ENCODE results near the gene SLC39A7.

SLC39A7 gene, protein sequence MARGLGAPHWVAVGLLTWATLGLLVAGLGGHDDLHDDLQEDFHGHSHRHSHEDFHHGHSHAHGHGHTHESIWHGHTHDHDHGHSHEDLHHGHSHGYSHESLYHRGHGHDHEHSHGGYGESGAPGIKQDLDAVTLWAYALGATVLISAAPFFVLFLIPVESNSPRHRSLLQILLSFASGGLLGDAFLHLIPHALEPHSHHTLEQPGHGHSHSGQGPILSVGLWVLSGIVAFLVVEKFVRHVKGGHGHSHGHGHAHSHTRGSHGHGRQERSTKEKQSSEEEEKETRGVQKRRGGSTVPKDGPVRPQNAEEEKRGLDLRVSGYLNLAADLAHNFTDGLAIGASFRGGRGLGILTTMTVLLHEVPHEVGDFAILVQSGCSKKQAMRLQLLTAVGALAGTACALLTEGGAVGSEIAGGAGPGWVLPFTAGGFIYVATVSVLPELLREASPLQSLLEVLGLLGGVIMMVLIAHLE

DNA sequence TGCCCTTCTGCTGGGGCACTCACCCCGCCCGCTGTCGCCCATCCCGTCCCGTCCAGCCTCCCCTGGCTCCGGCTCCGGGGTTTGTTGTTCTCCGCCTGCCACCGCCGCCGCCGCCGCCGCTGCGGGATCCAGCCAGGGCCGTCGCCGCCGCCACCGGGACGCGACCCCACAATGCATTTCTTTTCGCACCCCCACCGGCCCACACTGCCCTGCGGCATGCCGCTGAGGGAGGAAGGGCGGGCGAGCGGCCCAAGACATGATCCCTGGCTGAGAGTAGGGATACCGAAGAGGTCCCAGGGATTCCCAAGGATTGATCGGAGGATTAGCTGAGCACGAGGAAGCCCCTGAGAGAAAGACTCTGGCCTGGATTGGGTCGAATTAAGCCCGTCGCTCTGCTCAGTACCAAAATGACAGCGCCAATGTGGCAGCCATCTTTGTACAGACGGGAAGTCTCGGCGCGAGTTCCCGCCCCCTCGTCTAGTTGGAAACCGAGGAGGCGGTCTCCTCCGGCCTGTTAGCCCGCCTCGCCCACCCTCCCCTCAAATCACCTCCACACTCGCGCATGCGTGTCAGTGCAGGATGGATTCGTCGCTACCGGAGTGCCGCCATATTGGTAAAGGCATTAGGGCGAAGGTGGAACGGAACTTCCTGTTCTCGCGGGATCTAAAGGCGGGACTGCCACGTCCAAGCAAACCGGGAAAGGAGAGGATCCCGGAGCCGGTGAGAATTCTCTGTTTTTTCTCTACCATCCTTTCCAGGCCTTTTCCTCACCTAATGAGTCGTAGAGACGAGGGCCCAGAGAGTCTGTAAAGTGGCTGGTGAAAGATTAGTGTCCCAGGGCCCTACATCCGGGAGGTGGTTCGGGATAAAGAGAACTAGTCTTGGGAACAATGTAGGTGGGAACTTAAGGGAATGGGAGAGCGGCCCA lies at the start of gene SLC39A7, which contains the start of gene RXRB:
Gene SLC39A7, plus strand, starts transcription at position 649 of the 928 bp plus-strand sequence. CDS start 379 bp downstream, outside the sequence.
Gene RXRB, minus strand, starts transcription at position 447 of the 928 bp plus-strand sequence. Its CDS starts 189 bp downstream, at position 258.
- DNase-seq (ENCODE audit: low read depth), result peak; percentile 99

DNA sequence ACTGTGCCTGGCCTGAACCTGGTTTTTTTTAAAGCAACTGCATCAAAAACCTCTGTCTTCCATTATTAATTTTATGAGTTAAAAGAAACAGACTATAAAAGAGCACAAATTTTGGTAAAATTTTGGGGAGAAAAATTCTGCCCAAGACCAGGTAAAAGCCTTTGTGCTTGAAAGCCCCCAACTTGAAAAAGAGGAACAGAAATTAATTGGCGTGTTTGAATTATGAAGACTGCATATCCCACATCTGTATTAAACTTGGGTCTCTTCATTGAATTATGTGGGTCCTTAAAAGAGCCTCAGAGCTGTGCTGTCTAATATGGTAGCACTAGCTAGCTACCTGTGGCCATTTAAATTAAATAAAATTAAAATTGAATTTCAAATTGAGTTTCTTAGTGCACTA lies 49.6 kb upstream of the SLC39A7 start:
- DNase-seq (ENCODE audit: low read depth), result no peak

DNA sequence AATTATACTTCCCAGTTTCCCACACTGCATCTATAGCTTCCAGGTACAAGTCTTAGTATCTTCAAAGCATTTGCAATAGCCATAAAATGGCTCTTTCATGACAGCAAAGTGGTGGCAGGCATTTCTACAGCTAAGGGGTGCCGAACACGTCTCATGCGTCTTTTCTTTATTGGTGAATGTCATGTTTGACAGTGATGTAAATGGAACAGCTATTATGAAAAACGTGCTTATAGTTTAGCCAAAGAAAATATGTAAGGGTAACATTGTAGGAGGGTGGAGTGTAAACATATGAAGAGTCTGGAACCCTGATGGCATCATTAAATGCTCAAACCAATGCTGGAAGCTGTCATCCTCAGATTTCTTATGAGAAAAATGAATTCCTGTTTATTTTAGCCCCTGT lies 46.3 kb upstream of the SLC39A7 start:
- DNase-seq (ENCODE audit: low read depth), result no peak

DNA sequence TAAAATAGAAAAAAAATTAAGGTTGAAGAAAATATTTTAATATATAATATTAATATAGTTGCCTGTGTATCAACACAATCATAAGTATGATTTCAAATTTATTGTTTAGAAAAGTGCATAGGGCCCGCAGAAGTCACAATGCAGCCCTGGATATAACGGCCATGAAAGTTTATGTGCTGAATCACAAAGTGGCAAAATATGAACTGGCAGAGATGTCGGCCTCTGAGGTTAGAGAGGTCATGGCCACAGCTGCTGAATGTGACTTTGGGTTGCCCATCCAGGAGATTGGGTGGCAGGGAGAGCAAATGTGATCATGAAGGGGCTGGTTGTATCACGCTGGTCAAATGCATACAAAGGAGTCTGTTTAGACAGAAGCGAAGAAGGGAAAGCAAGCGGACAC lies 44.1 kb upstream of the SLC39A7 start:
- DNase-seq (ENCODE audit: low read depth), result no peak

DNA sequence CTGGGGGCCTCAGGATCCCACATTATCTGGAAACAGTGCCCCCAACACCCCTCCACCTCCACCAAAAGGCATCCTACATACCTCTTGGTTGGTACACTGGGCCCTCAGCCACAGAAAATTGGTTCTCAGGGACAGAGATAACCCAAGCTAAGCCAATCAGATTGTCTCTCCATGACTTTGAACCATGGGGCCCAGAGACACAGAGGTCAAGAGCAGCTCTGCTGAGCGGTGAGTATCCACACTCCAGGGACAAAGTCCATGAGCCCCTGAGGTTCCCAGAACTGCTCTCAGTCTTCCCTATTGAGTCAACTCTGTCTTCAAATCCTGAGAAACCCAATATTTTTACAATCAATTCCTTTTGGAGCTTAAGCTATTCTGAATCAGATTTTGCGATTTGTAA lies 43.7 kb upstream of the SLC39A7 start:
- DNase-seq (ENCODE audit: low read depth), result no peak

DNA sequence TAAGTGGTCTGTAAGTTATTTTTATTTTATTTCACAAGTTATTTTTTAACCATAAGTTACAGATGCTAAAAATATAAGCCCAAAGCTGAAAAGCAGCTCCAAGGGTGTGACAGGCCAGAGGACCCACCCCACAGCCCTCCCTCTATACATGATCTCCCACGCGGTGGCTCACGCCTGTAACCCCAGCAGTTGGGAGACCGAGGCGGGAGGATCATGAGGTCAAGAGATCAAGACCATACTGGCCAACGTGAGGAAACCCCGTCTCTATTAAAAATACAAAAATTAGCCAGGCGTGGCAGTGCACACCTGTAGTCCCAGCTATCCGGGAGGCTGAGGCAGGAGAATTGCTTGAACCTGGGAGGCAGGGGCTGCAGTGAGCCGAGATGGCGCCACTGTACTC lies 40.6 kb upstream of the SLC39A7 start:
- DNase-seq (ENCODE audit: low read depth), result no peak

DNA sequence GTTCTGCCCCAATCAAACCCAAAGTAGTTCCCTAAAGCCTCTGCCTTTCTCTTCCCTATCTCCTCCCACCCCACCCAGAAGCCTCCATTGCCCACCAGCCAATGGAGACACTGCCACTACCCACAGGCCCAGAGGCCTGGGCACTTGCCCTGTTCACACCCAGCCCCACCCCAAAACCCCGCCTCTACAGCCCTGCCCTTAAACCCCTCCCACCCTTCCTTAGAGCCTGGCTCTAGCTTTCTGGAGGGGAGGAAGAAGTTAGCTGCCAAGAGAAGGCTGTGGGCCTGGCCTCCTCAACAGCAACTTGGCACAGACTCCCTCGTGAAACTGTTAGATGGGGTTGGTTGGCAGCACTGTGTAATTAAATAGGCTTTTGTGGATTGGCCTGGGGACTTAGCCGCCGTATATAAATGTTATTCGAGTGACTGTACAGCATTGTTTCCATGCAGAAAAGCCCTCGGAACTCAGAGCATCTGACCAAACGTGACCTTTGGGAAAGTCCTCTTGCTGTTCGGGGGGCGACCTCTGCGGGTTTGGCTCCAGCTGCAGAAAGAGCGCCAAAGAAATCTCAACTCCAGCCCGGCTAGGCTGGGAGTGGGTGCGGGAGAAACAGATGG lies 39.8 kb upstream of the SLC39A7 start:
- DNase-seq (ENCODE audit: low read depth), result no peak

DNA sequence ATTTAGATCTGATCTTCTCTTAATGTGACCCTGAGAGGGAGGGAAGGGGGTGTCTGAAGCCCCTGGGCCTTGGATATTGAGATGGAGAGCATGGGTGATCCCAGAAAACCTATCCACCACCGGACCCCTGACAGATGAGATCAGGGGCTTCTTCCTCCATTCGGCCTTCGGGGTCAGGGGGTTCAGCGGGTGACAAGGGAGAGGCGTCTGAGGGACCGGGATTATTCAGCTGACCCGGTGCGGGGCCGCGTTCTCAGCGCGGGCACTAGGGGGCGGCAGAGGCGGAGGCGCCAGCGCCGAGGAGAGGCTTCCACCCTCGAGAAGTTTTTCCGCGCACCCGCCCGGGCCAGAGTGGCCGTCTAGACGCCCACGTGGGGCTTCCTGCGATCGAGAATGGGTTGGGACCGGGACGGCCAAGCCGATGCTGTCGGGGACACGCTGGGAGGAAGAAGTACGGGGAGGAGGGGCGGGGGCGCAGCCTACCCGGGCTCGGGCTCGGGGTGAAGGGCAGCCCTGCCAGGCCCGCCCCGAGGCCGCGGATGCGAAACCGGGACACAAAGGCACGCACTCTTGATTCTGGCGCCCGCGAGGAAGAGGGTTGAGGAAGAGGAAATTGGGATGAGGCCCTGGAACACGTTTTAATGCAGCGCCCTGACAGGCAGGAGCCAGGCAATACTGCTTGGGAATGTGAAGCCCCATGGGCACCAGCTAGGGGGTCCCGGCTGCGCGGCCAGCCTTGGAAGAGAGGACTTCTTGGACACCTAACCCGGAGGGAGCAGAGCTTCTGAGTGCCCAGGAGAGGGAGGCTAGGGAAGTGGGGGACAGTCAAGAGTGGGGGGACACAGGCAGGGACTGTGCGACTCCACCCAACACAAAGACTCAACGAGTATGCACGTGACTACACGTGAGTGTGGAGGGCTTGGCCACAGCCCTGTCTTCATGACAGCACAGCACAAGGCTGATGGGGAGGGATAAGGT lies 39.0 kb upstream of the SLC39A7 start:
- DNase-seq (ENCODE audit: low read depth), result peak; percentile 80

DNA sequence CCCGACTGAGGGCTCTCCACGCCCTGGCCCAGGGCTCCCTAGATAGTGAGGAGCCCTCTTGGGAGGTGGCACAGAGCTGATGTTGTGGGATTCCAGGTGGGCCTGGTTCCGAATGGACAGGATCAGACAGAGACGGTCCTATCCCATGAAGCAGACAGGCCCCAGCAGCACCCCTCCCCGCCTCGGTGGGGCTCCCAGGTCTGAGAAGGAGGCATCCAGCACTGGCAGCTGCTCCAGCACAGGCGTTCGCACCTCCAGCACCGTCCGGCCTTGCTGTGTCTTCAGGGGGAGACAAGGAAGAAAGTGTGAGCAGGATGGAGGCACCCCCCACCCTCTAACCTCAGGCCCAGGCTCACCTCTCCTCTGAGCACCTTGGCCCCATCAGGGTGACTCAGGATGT lies 37.1 kb upstream of the SLC39A7 start:
- no peak for DNase-seq (ENCODE audit: low read depth)

DNA sequence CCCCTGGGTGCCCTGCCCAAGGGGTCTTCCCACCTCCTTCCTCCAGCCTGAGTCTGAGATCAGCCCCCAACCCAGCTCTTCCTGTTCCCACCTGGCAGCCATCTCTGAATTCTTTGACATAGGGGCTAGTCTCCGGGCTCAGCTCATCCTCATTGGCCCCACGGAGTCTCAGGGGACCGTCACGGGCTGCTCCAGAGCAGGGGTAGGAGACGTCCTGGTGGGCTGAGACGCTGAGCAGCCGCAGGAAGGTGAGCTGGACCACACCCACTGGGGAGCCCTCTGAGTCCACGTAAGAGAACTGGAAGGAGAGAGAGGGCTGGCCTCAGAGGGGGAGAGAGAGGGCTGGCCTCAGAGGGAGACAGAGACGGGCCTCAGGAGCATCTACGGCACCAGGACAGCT lies 36.5 kb upstream of the SLC39A7 start:
- no peak for DNase-seq (ENCODE audit: low read depth)

DNA sequence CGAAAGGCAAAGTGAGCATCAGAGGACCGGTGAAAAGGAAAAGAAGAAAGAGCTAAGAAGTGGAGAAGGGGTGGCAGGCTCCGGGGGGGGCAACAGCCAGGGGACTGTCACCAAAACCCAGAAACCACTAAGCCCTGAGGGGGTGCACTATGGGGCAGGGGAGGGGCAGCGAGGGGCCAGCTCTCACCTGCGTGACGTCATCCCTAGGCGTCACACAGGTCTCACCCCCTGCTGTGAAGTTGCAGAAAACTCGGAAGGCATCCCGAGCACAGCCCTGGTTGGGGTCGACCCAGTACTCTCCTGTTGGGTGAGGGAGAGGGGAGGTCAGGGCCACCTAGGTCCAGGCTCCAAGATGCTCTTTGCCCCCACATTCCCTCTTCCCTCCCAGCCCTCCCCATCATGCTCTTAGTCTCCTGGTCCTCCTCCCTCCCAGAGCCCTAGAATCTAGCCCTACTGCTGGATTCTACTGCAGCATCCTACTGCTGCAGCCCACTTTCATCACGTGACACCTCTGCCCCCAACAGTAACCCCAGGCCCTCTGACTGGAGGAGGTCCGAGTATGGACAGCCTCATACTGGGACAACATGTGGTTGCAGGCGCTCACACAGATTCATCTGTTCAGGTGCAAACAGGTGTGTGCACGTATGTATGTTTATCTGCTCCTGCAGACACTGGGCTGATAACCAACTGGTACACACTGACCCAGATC lies 35.8 kb upstream of the SLC39A7 start:
- DNase-seq (ENCODE audit: low read depth), result no peak

DNA sequence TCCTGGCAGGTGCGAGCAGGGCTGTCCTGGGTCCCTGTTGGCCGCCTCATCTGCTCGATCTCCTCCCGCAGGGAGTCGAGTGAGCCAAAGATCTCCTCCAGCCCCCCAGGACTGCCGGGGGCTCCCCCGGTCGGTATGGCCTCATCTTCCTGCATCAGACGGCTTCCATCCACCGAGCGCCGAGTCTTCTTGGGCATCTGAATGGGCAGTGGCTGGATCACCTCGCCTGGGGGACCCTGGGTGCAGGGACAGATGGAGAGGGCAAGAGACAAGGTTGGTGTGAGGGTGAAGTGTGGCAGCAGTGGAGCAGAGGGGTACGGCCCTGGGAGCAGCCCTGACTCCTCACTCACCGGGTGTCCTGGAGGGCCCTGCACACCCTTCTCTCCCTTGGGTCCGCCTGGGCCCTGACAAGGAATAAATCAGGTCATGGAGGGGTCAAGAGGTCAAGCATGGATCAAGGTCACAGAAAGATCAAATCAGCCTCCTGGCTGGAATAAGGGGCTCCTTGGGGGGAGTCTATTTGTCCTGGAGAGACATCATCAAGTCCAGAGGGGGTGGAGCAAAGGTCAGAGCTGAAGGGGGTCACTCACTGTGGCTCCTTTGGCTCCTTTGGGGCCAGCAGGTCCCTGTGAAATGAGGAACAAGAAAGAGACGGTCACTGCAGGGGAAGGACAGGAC lies 34.9 kb upstream of the SLC39A7 start:
- DNase-seq (ENCODE audit: low read depth), result no peak

DNA sequence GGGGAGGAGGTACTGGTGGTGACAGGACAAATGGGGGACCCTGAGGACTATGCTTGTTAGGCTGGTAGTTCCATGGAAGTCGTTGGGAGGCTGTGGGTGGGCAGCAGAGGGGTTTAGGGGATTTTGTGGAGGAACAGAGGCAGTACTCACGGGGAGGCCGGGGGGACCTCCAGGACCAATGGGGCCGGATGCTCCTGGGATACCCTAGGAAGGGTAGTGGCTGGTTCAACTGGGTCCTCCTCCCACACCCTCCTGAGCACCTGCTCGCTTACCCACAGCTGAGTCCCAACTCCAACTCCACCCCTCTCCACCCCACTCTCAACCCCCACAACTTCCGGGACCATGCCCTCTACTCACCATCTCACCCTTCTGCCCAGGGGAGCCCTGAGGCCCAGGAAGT lies 34.3 kb upstream of the SLC39A7 start:
- no peak for DNase-seq (ENCODE audit: low read depth)

DNA sequence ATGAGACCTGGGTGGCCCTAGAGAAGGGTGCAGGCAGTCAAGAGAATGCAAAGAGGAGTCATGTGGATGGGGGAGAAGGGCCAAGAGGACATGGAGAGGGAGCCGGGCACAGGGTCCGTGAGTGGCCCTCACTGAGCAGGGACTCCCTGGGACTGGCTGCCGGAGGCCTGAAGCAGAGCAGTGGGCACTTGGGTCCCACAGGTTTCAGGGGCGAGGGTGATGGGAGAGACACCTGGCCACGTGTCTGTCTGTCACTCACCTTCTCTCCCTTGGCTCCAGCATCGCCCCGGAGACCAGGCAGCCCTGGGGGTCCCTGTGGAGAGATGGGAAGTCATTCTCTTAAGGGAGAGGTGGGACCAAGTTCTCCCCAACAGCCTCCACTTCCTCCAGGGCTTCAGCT lies 33.9 kb upstream of the SLC39A7 start:
- no peak for DNase-seq (ENCODE audit: low read depth)

DNA sequence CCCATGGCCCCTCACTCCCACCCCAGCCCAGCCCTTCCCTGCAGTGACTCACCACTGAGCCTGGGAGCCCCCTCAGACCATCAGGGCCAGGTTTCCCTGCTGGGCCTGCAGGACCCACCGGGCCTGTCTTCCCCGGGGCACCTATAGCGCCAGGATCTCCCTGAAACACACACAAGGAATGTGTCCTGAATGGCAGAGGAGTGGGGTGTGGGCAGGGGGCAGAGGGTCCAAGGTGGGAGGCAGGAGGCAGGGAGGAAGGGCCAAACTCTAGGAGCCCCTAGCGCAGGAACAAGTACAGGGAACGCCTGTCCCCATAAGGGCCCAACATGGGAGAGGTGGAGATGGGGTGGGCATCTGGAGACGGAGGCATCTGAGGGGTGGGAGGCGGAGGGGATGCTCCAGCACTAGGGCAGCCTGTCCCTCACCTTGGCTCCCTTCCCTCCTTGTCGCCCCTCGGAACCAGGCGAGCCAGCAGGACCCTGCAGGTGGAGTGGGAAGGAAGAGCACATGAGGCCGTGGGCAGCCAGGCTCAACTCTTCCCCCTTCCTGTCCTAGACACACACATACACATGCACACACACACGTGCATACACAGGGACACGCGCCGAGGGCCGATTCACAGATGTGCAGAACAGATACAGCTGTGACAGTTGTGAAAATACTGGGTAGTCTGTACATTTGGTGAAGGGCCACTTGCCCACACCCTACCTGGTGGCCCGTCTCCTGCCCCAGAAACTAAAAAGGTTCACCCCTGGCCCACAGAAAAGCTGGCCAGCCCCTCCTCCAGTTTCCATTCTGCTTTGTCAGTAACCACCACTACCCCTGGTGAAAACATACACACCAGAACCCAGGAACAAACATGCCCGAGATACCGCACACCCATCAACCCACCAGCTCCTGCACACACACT lies 33.0 kb upstream of the SLC39A7 start:
- DNase-seq (ENCODE audit: low read depth), result no peak

DNA sequence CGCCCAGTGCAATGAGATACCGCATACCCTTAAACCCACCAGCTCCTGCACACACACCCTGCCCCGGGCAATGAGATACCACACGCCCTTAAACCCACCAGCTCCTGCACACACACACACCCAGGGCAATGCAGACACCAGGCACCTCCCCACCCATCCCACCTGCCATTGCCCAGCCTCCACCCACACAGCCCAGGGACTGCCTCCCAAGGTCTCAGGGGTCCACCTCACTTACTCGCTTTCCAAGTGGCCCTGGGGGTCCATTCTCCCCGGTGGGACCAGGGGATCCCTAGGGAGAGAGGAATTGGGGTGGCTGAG lies 32.4 kb upstream of the SLC39A7 start:
- DNase-seq (ENCODE audit: low read depth), result no peak

DNA sequence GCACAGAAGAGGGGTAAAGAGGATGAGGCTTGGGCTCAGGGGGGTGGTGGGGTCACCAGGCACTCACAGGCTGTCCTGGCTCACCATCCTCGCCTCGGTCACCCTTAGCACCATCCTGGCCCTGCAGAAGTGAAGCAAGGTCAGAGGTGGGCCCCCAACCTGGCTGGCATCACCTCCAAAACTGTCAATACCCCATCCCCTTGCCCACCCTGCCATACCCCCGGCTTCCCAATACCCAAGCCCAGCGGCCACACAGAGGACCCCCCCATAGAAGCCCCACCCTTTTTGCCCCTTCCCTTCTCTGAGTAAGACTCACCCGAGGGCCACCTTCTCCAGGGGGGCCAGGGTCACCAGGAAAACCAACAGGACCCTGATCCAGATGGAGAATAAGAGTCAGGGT lies 32.0 kb upstream of the SLC39A7 start:
- no peak for DNase-seq (ENCODE audit: low read depth)

DNA sequence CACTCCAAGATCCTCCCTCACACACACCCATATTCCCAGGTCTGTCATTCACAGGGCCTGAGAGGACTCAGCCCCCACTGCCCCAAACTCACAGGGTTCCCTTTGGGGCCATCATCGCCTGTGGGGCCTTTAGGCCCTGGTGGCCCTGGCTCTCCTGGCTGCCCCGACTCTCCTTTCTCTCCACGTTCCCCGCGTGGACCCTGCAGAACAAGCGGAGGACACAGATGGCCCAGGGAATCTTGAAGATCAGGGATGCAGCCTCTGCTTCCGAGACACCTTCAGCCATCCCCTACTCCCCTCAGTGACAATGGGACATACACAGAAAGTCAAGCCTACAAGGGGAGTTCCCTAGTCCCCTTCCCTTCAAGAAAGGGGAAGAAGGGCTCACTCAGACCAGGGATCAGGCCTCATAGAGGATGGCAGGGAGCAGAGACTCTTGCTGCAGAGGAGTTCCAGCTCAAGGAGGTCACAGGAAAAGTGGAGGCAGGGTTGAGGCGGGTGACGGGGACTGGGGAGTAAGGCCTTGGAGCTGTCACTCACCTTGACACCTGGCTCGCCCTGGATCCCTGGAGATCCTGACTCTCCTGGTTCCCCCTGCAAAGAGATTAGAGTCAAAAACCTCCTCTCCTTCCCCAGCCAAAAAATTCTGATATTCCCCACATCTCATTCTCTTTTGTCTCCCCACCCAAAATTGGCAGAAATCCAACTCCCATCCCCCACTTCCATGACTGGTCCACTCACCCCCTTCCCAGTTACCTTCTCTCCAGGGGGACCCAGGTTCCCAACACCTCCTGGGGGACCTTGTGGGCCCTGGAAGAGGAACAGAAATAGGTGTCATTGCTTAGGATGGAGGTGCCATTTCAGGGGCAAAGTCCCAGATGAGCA lies 31.1 kb upstream of the SLC39A7 start:
- no peak for DNase-seq (ENCODE audit: low read depth)
